Activated naive CD4-positive, alpha-beta T cell treated with anti-CD3 and anti-CD28 coated beads, Interleukin-2, amount 50 U/mL, for 16 hours (primary cell): ENCODE results near the gene BCL2.

Source experiments
- DNase-seq: peaks from one replicate; pipeline ENCODE4 v3.0.0-alpha.2; 2020

BCL2 gene

DNA sequence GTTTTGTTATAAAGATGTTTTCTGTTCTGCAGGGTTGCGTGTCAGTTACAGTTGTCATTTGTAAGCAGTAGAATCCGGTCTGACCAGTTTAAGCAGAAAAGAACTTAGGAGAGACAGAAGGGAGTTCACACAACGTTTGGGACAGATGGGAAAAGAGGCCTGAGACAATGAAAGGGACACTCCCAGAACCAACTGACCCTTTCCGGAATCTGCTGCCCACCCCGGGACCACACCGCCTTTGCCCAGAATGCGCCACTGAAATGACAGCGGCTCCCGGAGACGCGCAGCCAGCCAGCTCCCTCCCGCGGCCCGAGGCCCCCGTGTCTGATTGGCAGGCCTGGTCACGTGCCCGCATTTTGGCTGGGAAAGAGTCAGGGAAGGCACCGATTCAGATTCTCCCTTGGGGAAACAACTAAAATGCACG lies 244.6 kb downstream of the BCL2 start:
- peak; percentile 62 for DNase-seq

DNA sequence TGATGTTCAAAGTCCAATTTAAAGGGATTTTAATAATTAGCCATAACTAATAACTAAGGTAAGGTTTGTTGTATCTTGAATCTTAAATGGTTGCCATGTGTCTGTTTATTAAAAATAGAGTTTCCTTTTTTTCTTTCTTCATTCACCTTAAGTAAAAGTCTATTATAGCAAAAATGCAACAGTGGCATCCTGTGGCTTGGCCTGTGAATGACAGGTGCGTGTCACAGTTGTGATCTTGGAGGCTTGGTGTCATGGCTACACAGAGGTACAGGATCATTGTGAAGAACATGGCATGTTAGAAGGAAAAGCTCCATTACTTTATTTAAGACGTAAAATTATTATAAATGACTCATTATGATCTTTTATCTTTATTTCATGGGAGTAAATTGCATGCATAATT lies 246.1 kb downstream of the BCL2 start:
- DNase-seq: no peak
